H1 (cell line): ENCODE results near the gene CA5A. TPM values are rescaled to one million over a fixed set of nuclear protein-coding genes. Genes with fewer than 3 reads are reported as not detected.
"Not testable (repeated sequence)": the region's sequence is repeated elsewhere in the genome, so short reads cannot be mapped to it uniquely, and the experiment has no call there.

Experiments used
- CTCF ChIA-PET: fragments of 300-600 bp; sonication (Branson Sonifier 250); formaldehyde crosslinking; loops from one replicate; lab custom pipeline; 2021; ENCODE audit not compliant: partially characterized antibody; lab: Charles Lee
- POLR2A ChIA-PET: fragments of 300-600 bp; sonication (Branson Sonifier 250); formaldehyde crosslinking; loops from one replicate; lab custom pipeline; 2021; ENCODE audit warnings: inconsistent platforms; ENCODE audit not compliant: partially characterized antibody; lab: Charles Lee
- DNase-seq, 2 experiments: peaks; one replicate each; pipeline versions ENCODE4 v3.0.0 to v3.0.0-alpha.2; 2010 to 2022; ENCODE audit warnings: low spot score in 2 of 2, low read depth in 1 of 2, mixed read lengths in 1 of 2
- FAIRE-seq: peaks from 2 replicates; lab custom pipeline; 2011; peaks lifted over from hg19 to GRCh38; lab: Jason Lieb, UNC
- H2AFZ ChIP-seq: 2 replicates; pipeline ENCODE4 v1.8.1; 2012; ENCODE audit warnings: low read length, inconsistent platforms
- H2AK5ac ChIP-seq: 2 replicates; pipeline ENCODE4 v1.6.1; 2013; ENCODE audit warnings: low read depth, low read length
- H2BK120ac ChIP-seq: replicated peaks from 2 replicates; pipeline ENCODE3; 2013; ENCODE audit warnings: low read depth, low read length, inconsistent platforms
- H2BK12ac ChIP-seq: 2 replicates; pipeline ENCODE4 v1.6.1; 2013; ENCODE audit warnings: low read depth, low read length
- H2BK15ac ChIP-seq: 2 replicates; pipeline ENCODE4 v1.6.1; 2013; ENCODE audit warnings: low read length
- H2BK20ac ChIP-seq: 2 replicates; pipeline ENCODE4 v1.6.1; 2013; ENCODE audit warnings: low read length
- H2BK5ac ChIP-seq: 2 replicates; pipeline ENCODE4 v1.6.1; 2013; ENCODE audit warnings: low read depth, low read length
- H3K14ac ChIP-seq: 2 replicates; pipeline ENCODE4 v1.6.1; 2013; ENCODE audit warnings: inconsistent platforms; ENCODE audit not compliant: insufficient read length
- H3K18ac ChIP-seq: 2 replicates; pipeline ENCODE4 v1.6.1; 2013; ENCODE audit warnings: low read length; ENCODE audit errors: extremely low read depth
- H3K23ac ChIP-seq: 2 replicates; pipeline ENCODE4 v1.6.1; 2013; ENCODE audit warnings: inconsistent platforms; ENCODE audit not compliant: insufficient read length
- H3K23me2 ChIP-seq: 2 replicates; pipeline ENCODE4 v1.6.1; 2013; ENCODE audit warnings: low read depth, low read length
- H3K27ac ChIP-seq: 2 replicates; pipeline ENCODE4 v1.6.1; 2011; ENCODE audit warnings: low read depth, low read length, inconsistent platforms
- H3K27me3 ChIP-seq, 4 experiments: replicated peaks in 1 of 4; 1 replicate in 1 of 4; 2 replicates in 3 of 4; pipeline versions ENCODE4 v1.6.1 to v1.8.1; 2011 to 2013; ENCODE audit warnings: low read length in 3 of 4, mild to moderate bottlenecking in 3 of 4, inconsistent platforms in 2 of 4, mixed read lengths in 2 of 4, moderate library complexity in 1 of 4; ENCODE audit not compliant: control insufficient read depth in 3 of 4, insufficient read depth in 3 of 4; ENCODE audit errors: extremely low read depth in 1 of 4
- H3K36me3 ChIP-seq, 4 experiments: 2 replicates each; pipeline versions ENCODE4 v1.6.1 to v1.8.1; 2011 to 2013; ENCODE audit warnings: mild to moderate bottlenecking in 4 of 4, low read length in 3 of 4, moderate library complexity in 2 of 4, control low read depth in 1 of 4, inconsistent platforms in 1 of 4; ENCODE audit not compliant: insufficient read depth in 4 of 4, control insufficient read depth in 2 of 4
- H3K4ac ChIP-seq: replicated peaks from 2 replicates; pipeline ENCODE3; 2013; ENCODE audit warnings: low read length, low read depth, mixed read lengths, inconsistent platforms; ENCODE audit not compliant: insufficient read length
- H3K4me1 ChIP-seq, 4 experiments: replicated peaks in 1 of 4; 1 replicate in 1 of 4; 2 replicates in 3 of 4; pipeline versions ENCODE4 v1.6.1 to v1.8.1; 2011 to 2013; ENCODE audit warnings: low read length in 3 of 4, inconsistent platforms in 2 of 4, mixed read lengths in 1 of 4; ENCODE audit not compliant: insufficient read depth in 4 of 4, control insufficient read depth in 3 of 4
- H3K4me2 ChIP-seq, 2 experiments: 2 replicates each; pipeline versions ENCODE4 v1.6.1 to v1.8.1; 2011 to 2013; ENCODE audit warnings: low read depth in 2 of 2, low read length in 2 of 2, control low read depth in 1 of 2, inconsistent platforms in 1 of 2, mild to moderate bottlenecking in 1 of 2; ENCODE audit not compliant: insufficient read depth in 1 of 2
- H3K4me3 ChIP-seq, 4 experiments: fragments of 200-600, 300-600 bp in 1 of 4; sonication (generic), shearing (Covaris generic), sonication (Bioruptor Twin) in 1 of 4; 2 replicates each; pipeline versions ENCODE4 v1.5.1 to v1.8.1; 2011 to 2016; ENCODE audit warnings: low read length in 4 of 4, low read depth in 3 of 4, control low read depth in 2 of 4, inconsistent platforms in 2 of 4, mild to moderate bottlenecking in 2 of 4, mixed read lengths in 1 of 4, moderate library complexity in 1 of 4; ENCODE audit not compliant: insufficient read depth in 2 of 4; ENCODE audit errors: extremely low read depth in 1 of 4
- H3K56ac ChIP-seq: replicated peaks from 2 replicates; pipeline ENCODE3; 2013; ENCODE audit warnings: low read depth, mild to moderate bottlenecking, mixed read lengths, low read length, inconsistent platforms; ENCODE audit not compliant: insufficient read length
- H3K79me1 ChIP-seq: 2 replicates; pipeline ENCODE4 v1.6.1; 2013; ENCODE audit warnings: low read depth, low read length, control low read depth
- H3K79me2 ChIP-seq, 2 experiments: 2 replicates each; pipeline versions ENCODE4 v1.6.1 to v1.8.1; 2012 to 2013; ENCODE audit warnings: low read length in 2 of 2, mild to moderate bottlenecking in 2 of 2, inconsistent platforms in 1 of 2; ENCODE audit not compliant: insufficient read depth in 2 of 2, control insufficient read depth in 1 of 2
- H3K9ac ChIP-seq, 4 experiments: replicated peaks in 1 of 4; 1 replicate in 1 of 4; 2 replicates in 3 of 4; pipeline versions ENCODE4 v1.6.1 to v1.8.1; 2011 to 2013; ENCODE audit warnings: low read depth in 3 of 4, low read length in 3 of 4, control low read depth in 2 of 4, mild to moderate bottlenecking in 2 of 4, moderate library complexity in 2 of 4, inconsistent platforms in 1 of 4; ENCODE audit errors: extremely low read depth in 1 of 4
- H3K9me3 ChIP-seq, 2 experiments: 2 replicates each; pipeline versions ENCODE4 v1.6.1 to v1.8.1; 2012 to 2013; ENCODE audit warnings: mild to moderate bottlenecking in 2 of 2, moderate library complexity in 2 of 2, control low read depth in 1 of 2, inconsistent platforms in 1 of 2, low read depth in 1 of 2, low read length in 1 of 2, mixed read lengths in 1 of 2; ENCODE audit not compliant: insufficient read depth in 2 of 2
- H4K20me1 ChIP-seq, 2 experiments: replicated peaks in 1 of 2; 2 replicates each; pipeline versions ENCODE3 to v1.8.1; 2011 to 2013; ENCODE audit warnings: inconsistent platforms in 2 of 2, low read length in 2 of 2, mild to moderate bottlenecking in 1 of 2; ENCODE audit not compliant: insufficient read depth in 2 of 2, control insufficient read depth in 1 of 2
- H4K5ac ChIP-seq: 2 replicates; pipeline ENCODE4 v1.6.1; 2013; ENCODE audit warnings: low read length, low read depth, mixed read lengths, inconsistent platforms; ENCODE audit not compliant: insufficient read length
- H4K8ac ChIP-seq: 2 replicates; pipeline ENCODE4 v1.8.0; 2013; ENCODE audit warnings: mild to moderate bottlenecking, moderate library complexity, low read length, inconsistent platforms; ENCODE audit not compliant: insufficient read depth; ENCODE audit errors: extremely low read depth
- H4K91ac ChIP-seq: replicated peaks from 2 replicates; pipeline ENCODE3; 2013; ENCODE audit warnings: low read length, mixed read lengths, inconsistent platforms; ENCODE audit not compliant: insufficient read length
- WGBS, 2 experiments: shearing (Covaris generic) in 1 of 2; methylation state at CpG; one replicate each; pipeline versions ENCODE4 v1.1.6 to v1.1.7; 2013 to 2015; ENCODE audit warnings: low lambda C conversion rate in 2 of 2, mixed read lengths in 2 of 2, inconsistent platforms in 1 of 2, low coverage in 1 of 2, missing lambda C conversion rate in 1 of 2; ENCODE audit not compliant: insufficient replicate concordance in 2 of 2, insufficient coverage in 1 of 2, insufficient read length in 1 of 2; ENCODE audit errors: extremely low coverage in 1 of 2, missing lambda C conversion rate in 1 of 2; 5-methylcytosine and 5-hydroxymethylcytosine counted together
- polyA plus RNA-seq, 7 experiments: library from polyadenylated mRNA; depleted of rRNA in 3 of 7; stranded (reverse) in 5 of 7; unstranded in 2 of 7; fragments of >200 nt in 5 of 7; fragments of 200-250 nt in 2 of 7; gene quantifications; 1 replicate in 5 of 7; 2 replicates in 1 of 7; 4 replicates in 1 of 7; pipeline versions ENCODE4 v1.2.1 to v1.2.3, GENCODE V29; 2011 to 2013; ENCODE audit warnings: missing spikeins in 2 of 7, mixed read lengths in 2 of 7
- total RNA-seq: library from RNA; stranded (reverse); fragmentation: NEBNext Ultra II Directional; extraction: Animal tissue kit (Norgen Biotek cat#: 25700); gene quantifications from 2 replicates; pipeline ENCODE4 v1.2.1, GENCODE V29; 2021

The CA5A gene
- total and polyA plus RNA-seq, 2 of the 8 experiments (the other 6 are each of a cell fraction or from before 2014, with no cell fraction given) = not detected

GRCh38 chr16:87936016-87936374 lies 334 bp downstream of the CA5A start:
- not testable (repeated sequence) for H4K8ac ChIP-seq, H3K27ac ChIP-seq, H2BK20ac ChIP-seq, H2BK120ac ChIP-seq, H2BK15ac ChIP-seq, DNase-seq, H3K23ac ChIP-seq, H3K4me3 ChIP-seq, H3K79me2 ChIP-seq, H3K79me1 ChIP-seq, H4K91ac ChIP-seq, H3K18ac ChIP-seq, H3K9me3 ChIP-seq, FAIRE-seq, H4K20me1 ChIP-seq, H2AFZ ChIP-seq, H3K4me1 ChIP-seq, H3K14ac ChIP-seq, H2AK5ac ChIP-seq, H3K36me3 ChIP-seq, H3K27me3 ChIP-seq, H3K23me2 ChIP-seq, H3K4ac ChIP-seq, H3K56ac ChIP-seq, H2BK5ac ChIP-seq, H4K5ac ChIP-seq, H3K9ac ChIP-seq, H3K4me2 ChIP-seq, H2BK12ac ChIP-seq
- ChIA-PET POLR2A (interaction anchor here (1.2 kb wide), 1 partner anchor 21 kb away, joined by 5 read pairs; no protein-coding TSS in a partner anchor), CTCF (interaction anchor here (0.7 to 1.3 kb wide), 2 partner anchors 9 to 145 kb away, joined by 3 to 4 read pairs; no protein-coding TSS in a partner anchor)
- WGBS, 2 experiments = 85% methylated on average over 11 of the region's 14 CpGs; no CpG with 5 or more reads in 1 of the 2 experiments

GRCh38 chr16:87934752-87935425 lies 1.4 kb downstream of the CA5A start:
- H3K27ac ChIP-seq, H3K18ac ChIP-seq, H4K8ac ChIP-seq, H3K36me3 ChIP-seq, H3K4me1 ChIP-seq, DNase-seq, FAIRE-seq, H3K14ac ChIP-seq, H2BK120ac ChIP-seq, H3K4me3 ChIP-seq, H3K27me3 ChIP-seq, H3K56ac ChIP-seq, H2AFZ ChIP-seq, H3K23ac ChIP-seq, H3K4me2 ChIP-seq, H2AK5ac ChIP-seq, H3K23me2 ChIP-seq, H3K79me2 ChIP-seq, H3K9ac ChIP-seq, H4K5ac ChIP-seq, H4K91ac ChIP-seq, H3K79me1 ChIP-seq, POLR2A ChIA-PET, H2BK5ac ChIP-seq, H2BK15ac ChIP-seq, H2BK20ac ChIP-seq, H3K4ac ChIP-seq, H3K9me3 ChIP-seq, H2BK12ac ChIP-seq, H4K20me1 ChIP-seq: not testable (repeated sequence)
- CTCF ChIA-PET = interaction anchor here (1.0 kb wide), 1 partner anchor 10 kb away, joined by 3 read pairs; no protein-coding TSS in a partner anchor
- WGBS, 2 experiments = 91% methylated on average over 16 of the region's 19 CpGs; no CpG with 5 or more reads in 1 of the 2 experiments
